ENCODE data around the gene RAVER1. TPM values are rescaled to one million over a fixed set of nuclear protein-coding genes. Genes with fewer than 3 reads are reported as not detected.

RAVER1 gene
- total RNA-seq, 1 experiment from 2014 or later = 86.9 TPM

DNA sequence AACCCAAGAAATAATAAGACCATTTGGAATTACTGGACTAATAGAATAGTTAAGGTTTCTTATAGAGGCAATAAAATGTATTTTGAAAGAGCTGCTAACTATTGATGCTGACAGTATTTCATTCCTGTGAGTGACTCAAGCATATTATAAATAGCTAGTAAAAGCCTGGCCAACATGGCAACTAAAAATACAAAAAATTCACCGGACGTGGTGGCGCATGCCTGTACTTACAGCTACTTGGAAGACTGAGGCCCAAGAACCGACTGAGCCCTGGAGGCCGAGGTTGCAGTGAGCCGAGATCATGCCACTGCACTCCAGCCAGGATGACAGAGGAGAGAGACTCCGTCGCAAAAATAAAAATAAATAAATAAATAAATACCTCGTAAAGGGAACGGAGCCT lies 11.5 kb upstream of the RAVER1 start:
- no peaks in the 10 kb centered on the region for H3K9me3 Mint-ChIP-seq
- H3K4me1 Mint-ChIP-seq = peaks cover 8% of the 10 kb centered on the region
- DNase-seq (ENCODE audit: low spot score) (no peak), ATAC-seq (no peak)
- POLR2A ChIA-PET = interaction anchor here (0.6 kb wide), 1 partner anchor 224 kb away, joined by 3 read pairs; no protein-coding TSS in a partner anchor
- CTCF ChIA-PET = interaction anchor here (0.8 to 1.3 kb wide), 4 partner anchors 9 to 71 kb away, joined by 3 to 5 read pairs (median 4); no protein-coding TSS in a partner anchor
- no peak for TF ChIP-seq TEAD1 (CRISPR knock-in tag; IDR thresholded peaks at IDR 0.05)
- TF ChIP-seq EMX1 (CRISPR knock-in tag; IDR thresholded peaks at IDR 0.05) = no peak
- no peak for TF ChIP-seq CREB1 (CRISPR knock-in tag; IDR thresholded peaks at IDR 0.05)
- no peak for TF ChIP-seq ZNF138 (CRISPR knock-in tag; conservative IDR thresholded peaks at IDR 0.05)
- TF ChIP-seq, protein P1, sequence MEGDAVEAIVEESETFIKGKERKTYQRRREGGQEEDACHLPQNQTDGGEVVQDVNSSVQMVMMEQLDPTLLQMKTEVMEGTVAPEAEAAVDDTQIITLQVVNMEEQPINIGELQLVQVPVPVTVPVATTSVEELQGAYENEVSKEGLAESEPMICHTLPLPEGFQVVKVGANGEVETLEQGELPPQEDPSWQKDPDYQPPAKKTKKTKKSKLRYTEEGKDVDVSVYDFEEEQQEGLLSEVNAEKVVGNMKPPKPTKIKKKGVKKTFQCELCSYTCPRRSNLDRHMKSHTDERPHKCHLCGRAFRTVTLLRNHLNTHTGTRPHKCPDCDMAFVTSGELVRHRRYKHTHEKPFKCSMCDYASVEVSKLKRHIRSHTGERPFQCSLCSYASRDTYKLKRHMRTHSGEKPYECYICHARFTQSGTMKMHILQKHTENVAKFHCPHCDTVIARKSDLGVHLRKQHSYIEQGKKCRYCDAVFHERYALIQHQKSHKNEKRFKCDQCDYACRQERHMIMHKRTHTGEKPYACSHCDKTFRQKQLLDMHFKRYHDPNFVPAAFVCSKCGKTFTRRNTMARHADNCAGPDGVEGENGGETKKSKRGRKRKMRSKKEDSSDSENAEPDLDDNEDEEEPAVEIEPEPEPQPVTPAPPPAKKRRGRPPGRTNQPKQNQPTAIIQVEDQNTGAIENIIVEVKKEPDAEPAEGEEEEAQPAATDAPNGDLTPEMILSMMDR (IDR thresholded peaks at IDR 0.05) = no peak
- TF ChIP-seq, protein P2, sequence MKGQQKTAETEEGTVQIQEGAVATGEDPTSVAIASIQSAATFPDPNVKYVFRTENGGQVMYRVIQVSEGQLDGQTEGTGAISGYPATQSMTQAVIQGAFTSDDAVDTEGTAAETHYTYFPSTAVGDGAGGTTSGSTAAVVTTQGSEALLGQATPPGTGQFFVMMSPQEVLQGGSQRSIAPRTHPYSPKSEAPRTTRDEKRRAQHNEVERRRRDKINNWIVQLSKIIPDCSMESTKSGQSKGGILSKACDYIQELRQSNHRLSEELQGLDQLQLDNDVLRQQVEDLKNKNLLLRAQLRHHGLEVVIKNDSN (CRISPR knock-in tag; IDR thresholded peaks at IDR 0.05) = no peak
- TF ChIP-seq, protein P3, sequence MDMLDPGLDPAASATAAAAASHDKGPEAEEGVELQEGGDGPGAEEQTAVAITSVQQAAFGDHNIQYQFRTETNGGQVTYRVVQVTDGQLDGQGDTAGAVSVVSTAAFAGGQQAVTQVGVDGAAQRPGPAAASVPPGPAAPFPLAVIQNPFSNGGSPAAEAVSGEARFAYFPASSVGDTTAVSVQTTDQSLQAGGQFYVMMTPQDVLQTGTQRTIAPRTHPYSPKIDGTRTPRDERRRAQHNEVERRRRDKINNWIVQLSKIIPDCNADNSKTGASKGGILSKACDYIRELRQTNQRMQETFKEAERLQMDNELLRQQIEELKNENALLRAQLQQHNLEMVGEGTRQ (CRISPR knock-in tag; IDR thresholded peaks at IDR 0.05) = no peak
- TF ChIP-seq, protein P4, sequence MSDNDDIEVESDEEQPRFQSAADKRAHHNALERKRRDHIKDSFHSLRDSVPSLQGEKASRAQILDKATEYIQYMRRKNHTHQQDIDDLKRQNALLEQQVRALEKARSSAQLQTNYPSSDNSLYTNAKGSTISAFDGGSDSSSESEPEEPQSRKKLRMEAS (CRISPR knock-in tag; IDR thresholded peaks at IDR 0.05) = no peak
- no peak for TF ChIP-seq ZNF317 (CRISPR knock-in tag; IDR thresholded peaks at IDR 0.05; ENCODE audit: borderline replicate concordance, low read depth)
- TF ChIP-seq, protein P5, sequence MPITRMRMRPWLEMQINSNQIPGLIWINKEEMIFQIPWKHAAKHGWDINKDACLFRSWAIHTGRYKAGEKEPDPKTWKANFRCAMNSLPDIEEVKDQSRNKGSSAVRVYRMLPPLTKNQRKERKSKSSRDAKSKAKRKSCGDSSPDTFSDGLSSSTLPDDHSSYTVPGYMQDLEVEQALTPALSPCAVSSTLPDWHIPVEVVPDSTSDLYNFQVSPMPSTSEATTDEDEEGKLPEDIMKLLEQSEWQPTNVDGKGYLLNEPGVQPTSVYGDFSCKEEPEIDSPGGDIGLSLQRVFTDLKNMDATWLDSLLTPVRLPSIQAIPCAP (CRISPR knock-in tag; IDR thresholded peaks at IDR 0.05) = no peak
- TF ChIP-seq ZNF416 (CRISPR knock-in tag; IDR thresholded peaks at IDR 0.05) = no peak
- TF ChIP-seq, protein P6, sequence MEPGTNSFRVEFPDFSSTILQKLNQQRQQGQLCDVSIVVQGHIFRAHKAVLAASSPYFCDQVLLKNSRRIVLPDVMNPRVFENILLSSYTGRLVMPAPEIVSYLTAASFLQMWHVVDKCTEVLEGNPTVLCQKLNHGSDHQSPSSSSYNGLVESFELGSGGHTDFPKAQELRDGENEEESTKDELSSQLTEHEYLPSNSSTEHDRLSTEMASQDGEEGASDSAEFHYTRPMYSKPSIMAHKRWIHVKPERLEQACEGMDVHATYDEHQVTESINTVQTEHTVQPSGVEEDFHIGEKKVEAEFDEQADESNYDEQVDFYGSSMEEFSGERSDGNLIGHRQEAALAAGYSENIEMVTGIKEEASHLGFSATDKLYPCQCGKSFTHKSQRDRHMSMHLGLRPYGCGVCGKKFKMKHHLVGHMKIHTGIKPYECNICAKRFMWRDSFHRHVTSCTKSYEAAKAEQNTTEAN (CRISPR knock-in tag; IDR thresholded peaks at IDR 0.05) = no peak
- no peak for TF ChIP-seq RELA (CRISPR knock-in tag; IDR thresholded peaks at IDR 0.05; ENCODE audit: borderline replicate concordance)
- TF ChIP-seq, protein P7, sequence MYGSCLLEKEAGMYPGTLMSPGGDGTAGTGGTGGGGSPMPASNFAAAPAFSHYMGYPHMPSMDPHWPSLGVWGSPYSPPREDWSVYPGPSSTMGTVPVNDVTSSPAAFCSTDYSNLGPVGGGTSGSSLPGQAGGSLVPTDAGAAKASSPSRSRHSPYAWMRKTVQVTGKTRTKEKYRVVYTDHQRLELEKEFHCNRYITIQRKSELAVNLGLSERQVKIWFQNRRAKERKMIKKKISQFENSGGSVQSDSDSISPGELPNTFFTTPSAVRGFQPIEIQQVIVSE (CRISPR knock-in tag; IDR thresholded peaks at IDR 0.05; ENCODE audit: borderline replicate concordance) = no peak
- no peak for TF ChIP-seq CBFB (CRISPR knock-in tag; IDR thresholded peaks at IDR 0.05; ENCODE audit: low read depth)
- no peak for TF ChIP-seq CREM (CRISPR knock-in tag; IDR thresholded peaks at IDR 0.05)
- TF ChIP-seq, protein P8, sequence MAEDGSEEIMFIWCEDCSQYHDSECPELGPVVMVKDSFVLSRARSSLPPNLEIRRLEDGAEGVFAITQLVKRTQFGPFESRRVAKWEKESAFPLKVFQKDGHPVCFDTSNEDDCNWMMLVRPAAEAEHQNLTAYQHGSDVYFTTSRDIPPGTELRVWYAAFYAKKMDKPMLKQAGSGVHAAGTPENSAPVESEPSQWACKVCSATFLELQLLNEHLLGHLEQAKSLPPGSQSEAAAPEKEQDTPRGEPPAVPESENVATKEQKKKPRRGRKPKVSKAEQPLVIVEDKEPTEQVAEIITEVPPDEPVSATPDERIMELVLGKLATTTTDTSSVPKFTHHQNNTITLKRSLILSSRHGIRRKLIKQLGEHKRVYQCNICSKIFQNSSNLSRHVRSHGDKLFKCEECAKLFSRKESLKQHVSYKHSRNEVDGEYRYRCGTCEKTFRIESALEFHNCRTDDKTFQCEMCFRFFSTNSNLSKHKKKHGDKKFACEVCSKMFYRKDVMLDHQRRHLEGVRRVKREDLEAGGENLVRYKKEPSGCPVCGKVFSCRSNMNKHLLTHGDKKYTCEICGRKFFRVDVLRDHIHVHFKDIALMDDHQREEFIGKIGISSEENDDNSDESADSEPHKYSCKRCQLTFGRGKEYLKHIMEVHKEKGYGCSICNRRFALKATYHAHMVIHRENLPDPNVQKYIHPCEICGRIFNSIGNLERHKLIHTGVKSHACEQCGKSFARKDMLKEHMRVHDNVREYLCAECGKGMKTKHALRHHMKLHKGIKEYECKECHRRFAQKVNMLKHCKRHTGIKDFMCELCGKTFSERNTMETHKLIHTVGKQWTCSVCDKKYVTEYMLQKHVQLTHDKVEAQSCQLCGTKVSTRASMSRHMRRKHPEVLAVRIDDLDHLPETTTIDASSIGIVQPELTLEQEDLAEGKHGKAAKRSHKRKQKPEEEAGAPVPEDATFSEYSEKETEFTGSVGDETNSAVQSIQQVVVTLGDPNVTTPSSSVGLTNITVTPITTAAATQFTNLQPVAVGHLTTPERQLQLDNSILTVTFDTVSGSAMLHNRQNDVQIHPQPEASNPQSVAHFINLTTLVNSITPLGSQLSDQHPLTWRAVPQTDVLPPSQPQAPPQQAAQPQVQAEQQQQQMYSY (CRISPR knock-in tag; IDR thresholded peaks at IDR 0.05) = no peak
- no peak for TF ChIP-seq RORB (CRISPR knock-in tag; IDR thresholded peaks at IDR 0.05)
- TF ChIP-seq JUN (CRISPR knock-in tag; IDR thresholded peaks at IDR 0.05) = no peak
- H3K36me3 Mint-ChIP-seq = no peaks in the 10 kb centered on the region
- H3K27ac Mint-ChIP-seq = no peak overlapping the region
- no peak overlapping the region for H3K4me3 Mint-ChIP-seq
- no peaks in the 10 kb centered on the region for H3K27me3 Mint-ChIP-seq (ENCODE audit: low read depth)

All from WTC11 (cell line).